ENCODE measurements around the gene ADARB1.

The ADARB1 gene

GRCh38 chr21:45236481-45236880, 162.1 kb downstream of the ADARB1 start:
- H3K9me3 Mint-ChIP-seq: no peaks in the 10 kb centered on the region
- H3K27me3 Mint-ChIP-seq: peaks cover 41% of the 10 kb centered on the region
- no peaks in the 10 kb centered on the region for H3K4me1 Mint-ChIP-seq (ENCODE audit: low read depth)
- no peak for DNase-seq
- H3K27ac Mint-ChIP-seq: no peak overlapping the region
- H3K36me3 Mint-ChIP-seq (ENCODE audit: low read depth): no peaks in the 10 kb centered on the region
- H3K4me3 Mint-ChIP-seq: no peak overlapping the region

GRCh38 chr21:45237401-45237800, 163.0 kb downstream of the ADARB1 start:
- H3K27ac Mint-ChIP-seq: no peak overlapping the region
- no peak overlapping the region for H3K4me3 Mint-ChIP-seq
- H3K27me3 Mint-ChIP-seq: peaks cover 33% of the 10 kb centered on the region
- peaks cover 2% of the 10 kb centered on the region for H3K9me3 Mint-ChIP-seq
- no peak for DNase-seq
- no peaks in the 10 kb centered on the region for H3K4me1 Mint-ChIP-seq (ENCODE audit: low read depth)
- no peaks in the 10 kb centered on the region for H3K36me3 Mint-ChIP-seq (ENCODE audit: low read depth)

DNA sequence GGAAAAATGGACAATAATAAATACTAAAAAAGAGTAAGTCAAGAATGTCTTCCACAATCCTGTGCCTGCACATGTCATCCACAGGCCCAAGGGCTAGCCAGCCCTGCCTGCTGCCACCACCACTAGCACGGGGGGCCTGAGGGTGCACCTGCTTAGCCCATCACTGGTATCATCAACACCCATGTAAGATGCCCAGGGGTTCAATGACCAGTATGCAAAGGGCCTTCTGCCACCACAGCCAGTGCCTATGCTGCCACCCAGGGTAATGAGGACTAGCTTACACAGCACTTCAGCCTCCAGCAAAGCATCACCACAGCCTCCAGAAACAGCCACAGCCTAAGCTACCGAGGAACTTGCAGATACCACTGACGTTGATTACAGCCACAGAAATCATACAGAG, 167.0 kb downstream of the ADARB1 start:
- Mint-ChIP-seq H3K27ac (no peak overlapping the region), H3K4me3 (no peak overlapping the region), H3K9me3 (peaks cover 13% of the 10 kb centered on the region), H3K4me1 (ENCODE audit: low read depth) (no peaks in the 10 kb centered on the region), H3K36me3 (ENCODE audit: low read depth) (no peaks in the 10 kb centered on the region), H3K27me3 (peaks cover 17% of the 10 kb centered on the region)
- DNase-seq: no peak

- Mint-ChIP-seq H3K9me3 (peaks cover 13% of the 10 kb centered on the region), H3K36me3 (ENCODE audit: low read depth) (no peaks in the 10 kb centered on the region)
- DNase-seq: no peak
Measured at GRCh38 chr21:45243603-45244002, 169.2 kb downstream of the ADARB1 start.

GRCh38 chr21:45244799-45245340, 170.5 kb downstream of the ADARB1 start:
- DNase-seq: no peak
- Mint-ChIP-seq H3K27me3 (peaks cover 6% of the 10 kb centered on the region), H3K4me1 (ENCODE audit: low read depth) (no peaks in the 10 kb centered on the region), H3K27ac (no peak overlapping the region), H3K9me3 (peaks cover 13% of the 10 kb centered on the region), H3K36me3 (ENCODE audit: low read depth) (no peaks in the 10 kb centered on the region), H3K4me3 (no peak overlapping the region)

More at GRCh38 chr21:45243603-45244002, 169.2 kb downstream of the ADARB1 start:
- no peak overlapping the region for H3K4me3 Mint-ChIP-seq
- peaks cover 6% of the 10 kb centered on the region for H3K27me3 Mint-ChIP-seq
- H3K4me1 Mint-ChIP-seq (ENCODE audit: low read depth): no peaks in the 10 kb centered on the region
- no peak overlapping the region for H3K27ac Mint-ChIP-seq

DNA sequence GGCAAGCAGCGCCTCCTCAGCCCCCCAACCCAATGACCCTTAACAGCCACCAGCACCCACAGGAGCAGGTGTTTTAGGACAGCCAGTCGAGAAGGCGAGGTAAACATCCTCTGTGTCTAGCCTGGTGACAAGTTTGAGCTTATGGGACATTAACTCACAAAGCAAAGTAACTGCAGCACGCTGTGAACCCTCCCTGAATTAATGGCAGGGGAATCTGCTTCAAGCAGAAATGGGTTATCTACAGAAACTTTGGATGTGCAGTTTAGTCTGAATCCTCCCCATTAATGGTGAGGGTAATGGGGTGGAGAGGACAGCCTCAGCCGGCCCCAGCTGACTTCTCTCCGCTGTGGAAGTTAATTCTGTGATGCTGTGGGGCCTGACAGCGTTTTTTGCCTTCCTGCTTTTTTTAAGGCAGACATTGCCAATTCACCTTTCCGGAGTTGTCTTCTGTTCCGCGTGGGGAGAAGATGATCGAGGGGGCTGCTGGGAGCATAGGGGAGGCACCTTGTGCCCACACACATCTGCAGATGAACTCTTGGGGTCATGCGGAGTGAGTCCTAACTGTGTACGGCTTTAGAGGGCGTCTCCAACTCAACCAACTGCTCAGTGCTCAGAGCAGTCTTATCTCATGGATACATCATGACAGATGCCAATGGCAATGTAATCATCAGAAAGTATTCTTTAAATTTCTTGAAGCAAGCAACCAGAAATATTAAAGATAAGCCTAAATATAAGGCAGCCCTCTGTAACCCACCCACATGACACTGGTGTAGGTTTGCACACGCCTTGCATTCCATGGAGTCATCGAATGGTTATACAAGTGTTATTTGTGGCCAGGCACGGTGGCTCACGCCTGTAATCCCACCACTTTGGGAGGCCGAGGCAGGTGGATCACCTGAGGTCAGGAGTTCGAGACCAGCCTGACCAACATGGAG, 172.3 kb downstream of the ADARB1 start:
- H3K36me3 Mint-ChIP-seq (ENCODE audit: low read depth): no peaks in the 10 kb centered on the region
- H3K4me3 Mint-ChIP-seq: no peak overlapping the region
- peaks cover 13% of the 10 kb centered on the region for H3K9me3 Mint-ChIP-seq
- peaks cover 6% of the 10 kb centered on the region for H3K27me3 Mint-ChIP-seq
- no peak for DNase-seq
- no peaks in the 10 kb centered on the region for H3K4me1 Mint-ChIP-seq (ENCODE audit: low read depth)
- H3K27ac Mint-ChIP-seq: no peak overlapping the region

- no peak overlapping the region for H3K27ac Mint-ChIP-seq
- DNase-seq: no peak
- H3K4me1 Mint-ChIP-seq (ENCODE audit: low read depth): no peaks in the 10 kb centered on the region
- H3K9me3 Mint-ChIP-seq: peaks cover 8% of the 10 kb centered on the region
- no peak overlapping the region for H3K4me3 Mint-ChIP-seq
- no peaks in the 10 kb centered on the region for H3K36me3 Mint-ChIP-seq (ENCODE audit: low read depth)
- H3K27me3 Mint-ChIP-seq: peaks cover 9% of the 10 kb centered on the region
Measured at GRCh38 chr21:45248301-45248892, 174.0 kb downstream of the ADARB1 start.

GRCh38 chr21:45248893-45249381, 174.6 kb downstream of the ADARB1 start:
- Mint-ChIP-seq H3K27ac (no peak overlapping the region), H3K4me1 (ENCODE audit: low read depth) (no peaks in the 10 kb centered on the region), H3K36me3 (ENCODE audit: low read depth) (no peaks in the 10 kb centered on the region), H3K4me3 (no peak overlapping the region), H3K27me3 (peaks cover 10% of the 10 kb centered on the region), H3K9me3 (peaks cover 4% of the 10 kb centered on the region)
- DNase-seq: no peak

- no peak overlapping the region for H3K27ac Mint-ChIP-seq
- H3K9me3 Mint-ChIP-seq: no peaks in the 10 kb centered on the region
- peaks cover 15% of the 10 kb centered on the region for H3K27me3 Mint-ChIP-seq
- no peaks in the 10 kb centered on the region for H3K4me1 Mint-ChIP-seq (ENCODE audit: low read depth)
- no peaks in the 10 kb centered on the region for H3K36me3 Mint-ChIP-seq (ENCODE audit: low read depth)
- DNase-seq: no peak
- no peak overlapping the region for H3K4me3 Mint-ChIP-seq
Measured at GRCh38 chr21:45249626-45250025, 175.2 kb downstream of the ADARB1 start.

- no peaks in the 10 kb centered on the region for H3K36me3 Mint-ChIP-seq (ENCODE audit: low read depth)
- H3K4me3 Mint-ChIP-seq: no peak overlapping the region
- no peaks in the 10 kb centered on the region for H3K9me3 Mint-ChIP-seq
- no peak overlapping the region for H3K27ac Mint-ChIP-seq
- peaks cover 21% of the 10 kb centered on the region for H3K27me3 Mint-ChIP-seq
- H3K4me1 Mint-ChIP-seq (ENCODE audit: low read depth): peaks cover 4% of the 10 kb centered on the region
- no peak for DNase-seq
Measured at GRCh38 chr21:45250272-45250671, 175.9 kb downstream of the ADARB1 start.

DNA sequence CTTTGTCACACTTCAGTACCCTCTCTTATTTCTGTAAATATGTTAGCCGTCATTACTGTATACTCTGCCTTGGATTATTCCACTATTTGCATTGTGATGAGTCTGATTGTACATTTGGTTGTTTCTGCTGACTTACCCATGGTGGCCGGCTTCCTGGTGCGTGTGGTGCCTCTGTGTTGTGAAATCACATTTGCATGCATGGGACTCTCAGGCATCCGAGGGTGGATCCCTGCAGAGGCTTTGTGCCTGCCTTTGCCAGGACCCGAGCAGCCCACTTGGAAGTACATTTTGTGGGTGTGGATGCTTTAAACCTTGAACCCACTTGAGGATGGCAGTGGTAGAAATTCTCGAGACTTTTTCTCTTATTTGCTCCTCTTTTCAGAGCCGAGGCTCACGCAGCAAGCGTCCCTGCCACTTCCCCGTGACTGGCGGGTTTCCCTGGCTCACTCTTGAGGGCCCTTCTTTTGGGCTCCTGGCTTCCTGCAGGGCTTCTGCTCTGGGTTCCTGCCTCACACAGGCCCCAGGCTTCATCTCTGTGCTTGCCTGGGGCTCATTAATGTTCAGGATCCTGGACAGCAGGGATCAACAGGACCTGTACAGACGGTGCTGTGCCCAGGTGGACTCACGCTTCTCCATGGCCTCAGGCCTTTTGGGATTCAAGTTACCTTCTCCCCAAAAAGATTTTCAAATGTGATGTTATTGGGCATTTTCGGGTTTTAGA, 176.7 kb downstream of the ADARB1 start:
- no peak overlapping the region for H3K27ac Mint-ChIP-seq
- H3K4me1 Mint-ChIP-seq (ENCODE audit: low read depth): peaks cover 6% of the 10 kb centered on the region
- DNase-seq: no peak
- peaks cover 23% of the 10 kb centered on the region for H3K27me3 Mint-ChIP-seq
- H3K36me3 Mint-ChIP-seq (ENCODE audit: low read depth): no peaks in the 10 kb centered on the region
- no peaks in the 10 kb centered on the region for H3K9me3 Mint-ChIP-seq
- no peak overlapping the region for H3K4me3 Mint-ChIP-seq

- H3K27me3 Mint-ChIP-seq: peaks cover 22% of the 10 kb centered on the region
- H3K4me3 Mint-ChIP-seq: no peak overlapping the region
- no peaks in the 10 kb centered on the region for H3K36me3 Mint-ChIP-seq (ENCODE audit: low read depth)
- peaks cover 8% of the 10 kb centered on the region for H3K4me1 Mint-ChIP-seq (ENCODE audit: low read depth)
- H3K9me3 Mint-ChIP-seq: no peaks in the 10 kb centered on the region
- H3K27ac Mint-ChIP-seq: no peak overlapping the region
- DNase-seq: no peak
Measured at GRCh38 chr21:45251635-45252447, 177.5 kb downstream of the ADARB1 start.

- H3K36me3 Mint-ChIP-seq (ENCODE audit: low read depth): no peaks in the 10 kb centered on the region
- H3K27ac Mint-ChIP-seq: no peak overlapping the region
- no peak overlapping the region for H3K4me3 Mint-ChIP-seq
- no peaks in the 10 kb centered on the region for H3K9me3 Mint-ChIP-seq
- H3K4me1 Mint-ChIP-seq (ENCODE audit: low read depth): peaks cover 11% of the 10 kb centered on the region
- peaks cover 20% of the 10 kb centered on the region for H3K27me3 Mint-ChIP-seq
- DNase-seq: no peak
Measured at GRCh38 chr21:45252448-45252925, 178.1 kb downstream of the ADARB1 start.

- no peaks in the 10 kb centered on the region for H3K36me3 Mint-ChIP-seq (ENCODE audit: low read depth)
- no peak for DNase-seq
- peaks cover 11% of the 10 kb centered on the region for H3K4me1 Mint-ChIP-seq (ENCODE audit: low read depth)
- H3K27me3 Mint-ChIP-seq: peaks cover 18% of the 10 kb centered on the region
- H3K4me3 Mint-ChIP-seq: no peak overlapping the region
- no peak overlapping the region for H3K27ac Mint-ChIP-seq
- H3K9me3 Mint-ChIP-seq: no peaks in the 10 kb centered on the region
Measured at GRCh38 chr21:45253180-45253579, 178.8 kb downstream of the ADARB1 start.

Measured in activated T-cell treated with anti-CD3 and anti-CD28 coated beads, Interleukin-2, amount 50 U/mL, for 24 hours (primary cell).